GM12878 (cell line): ENCODE results near the gene NDST4. TPM values are rescaled to one million over a fixed set of nuclear protein-coding genes. Genes with fewer than 3 reads are reported as not detected.
A peak's percentile ranks its signal among the peaks of the same experiment; 100 is the strongest.

Source experiments
- ATAC-seq: fragments of 200-7000 bp; cut with Tn5 transposase; 3 replicates; pipeline ENCODE4 v1.9.1; 2020; ENCODE audit warnings: mild to moderate bottlenecking, moderate library complexity
- BruUV-seq: library from RNA; stranded (reverse); fragments of 400-500 nt; replicated peaks from 2 replicates; lab custom pipeline; 2021; lab: Mats Ljungman, UMichigan
- CTCF ChIA-PET: fragments of 300-600 bp; sonication (Branson Sonifier 250); formaldehyde crosslinking; extraction: SDS; loops from one replicate; lab custom pipeline; 2021; ENCODE audit warnings: inconsistent platforms; lab: Yijun Ruan, JAX
- POLR2A ChIA-PET: fragments of 350-600 bp; formaldehyde crosslinking; extraction: SDS; loops from one replicate; lab custom pipeline; 2021; ENCODE audit warnings: inconsistent platforms; lab: Charles Lee
- RAD21 ChIA-PET: fragments of 300-600 bp; sonication (Branson Sonifier 250); formaldehyde crosslinking; loops from one replicate; lab custom pipeline; 2023; ENCODE audit warnings: antibody characterized with exemption; ENCODE audit not compliant: unreplicated experiment; lab: Charles Lee
- SMC1A ChIA-PET: fragments of 300-600 bp; sonication (Branson Sonifier 250); formaldehyde crosslinking; loops from one replicate; lab custom pipeline; 2023; ENCODE audit not compliant: unreplicated experiment, uncharacterized antibody; lab: Charles Lee
- DNase-seq: peaks from one replicate; pipeline ENCODE4 v3.0.0-alpha.2; 2011; ENCODE audit warnings: low read depth, low spot score
- FAIRE-seq: peaks from 3 replicates; lab custom pipeline; 2011; peaks lifted over from hg19 to GRCh38; lab: Jason Lieb, UNC
- H2AFZ ChIP-seq: 2 replicates; pipeline ENCODE4 v1.6.0; 2011; ENCODE audit warnings: low read depth, low read length, control low read depth; ENCODE audit not compliant: control insufficient read depth
- H3K27ac ChIP-seq: 2 replicates; pipeline ENCODE4 v1.5.1; 2011; ENCODE audit warnings: control low read depth; ENCODE audit not compliant: control insufficient read depth, insufficient read depth
- H3K27me3 ChIP-seq, 2 experiments: replicated peaks in 1 of 2; 2 replicates each; pipeline versions ENCODE4 v1.6.0 to v1.6.1; 2011; ENCODE audit warnings: low read length in 1 of 2; ENCODE audit not compliant: control insufficient read depth in 2 of 2, insufficient read depth in 2 of 2
- H3K36me3 ChIP-seq, 2 experiments: 2 replicates each; pipeline ENCODE4 v1.5.1; 2011; ENCODE audit warnings: low read length in 1 of 2; ENCODE audit not compliant: control insufficient read depth in 2 of 2, insufficient read depth in 2 of 2
- H3K4me1 ChIP-seq: 2 replicates; pipeline ENCODE4 v1.6.1; 2011; ENCODE audit warnings: mild to moderate bottlenecking, low read length, moderate library complexity, mixed read lengths; ENCODE audit not compliant: control insufficient read depth, insufficient read depth
- H3K4me2 ChIP-seq: 2 replicates; pipeline ENCODE4 v1.6.0; 2011; ENCODE audit warnings: control low read depth; ENCODE audit not compliant: control insufficient read depth, insufficient read depth
- H3K4me3 ChIP-seq: fragments of 200-600 bp; sonication (generic); 2 replicates; pipeline ENCODE4 v1.5.1; 2016
- H3K79me2 ChIP-seq: 2 replicates; pipeline ENCODE4 v1.6.0; 2011; ENCODE audit warnings: low read length; ENCODE audit not compliant: control insufficient read depth, insufficient read depth
- H3K9ac ChIP-seq: 2 replicates; pipeline ENCODE4 v1.8.0; 2011; ENCODE audit warnings: low read length, control low read depth, mixed read lengths; ENCODE audit not compliant: control insufficient read depth, insufficient read depth
- H3K9me3 ChIP-seq: replicated peaks from 3 replicates; pipeline ENCODE4 v1.5.1; 2011; ENCODE audit warnings: mild to moderate bottlenecking, low read length; ENCODE audit not compliant: control insufficient read depth, insufficient read depth
- H4K20me1 ChIP-seq: 2 replicates; pipeline ENCODE4 v1.6.0; 2011; ENCODE audit not compliant: control insufficient read depth, insufficient read depth
- ESRRA ChIP-seq: IDR thresholded peaks from 2 replicates; pipeline ENCODE4 v1.6.1; 2012; ENCODE audit warnings: mild to moderate bottlenecking, low read length, improper control_type of control experiment
- IRF4 ChIP-seq: IDR thresholded peaks from 2 replicates; pipeline ENCODE4 v1.6.1; 2011; ENCODE audit warnings: low read depth, low read length
- MYB ChIP-seq: fragments of 150-350 bp; IDR thresholded peaks from 2 replicates; pipeline ENCODE4 v1.6.1; 2014; ENCODE audit warnings: mild to moderate bottlenecking, low read depth, low read length, borderline replicate concordance
- NFYB ChIP-seq: IDR thresholded peaks from 2 replicates; pipeline ENCODE4 v1.6.1; 2011; ENCODE audit warnings: low read depth, mild to moderate bottlenecking, low read length, improper control_type of control experiment, moderate library complexity; ENCODE audit not compliant: insufficient read depth
- PAX8 ChIP-seq: fragments of 450-650 bp; IDR thresholded peaks from 2 replicates; pipeline ENCODE4 v1.6.1; 2017; ENCODE audit warnings: mild to moderate bottlenecking, moderate library complexity
- RB1 ChIP-seq: fragments of 450-650 bp; formaldehyde crosslinking; IDR thresholded peaks from 2 replicates; pipeline ENCODE4 v1.6.1; 2017; ENCODE audit warnings: mild to moderate bottlenecking, borderline replicate concordance
- SMAD5 ChIP-seq: IDR thresholded peaks from 2 replicates; pipeline ENCODE4 v1.6.1; 2016; ENCODE audit warnings: antibody characterized with exemption, low read depth
- SRF ChIP-seq, 2 experiments: IDR thresholded peaks; 2 replicates each; pipeline ENCODE4 v1.6.1; 2011; ENCODE audit warnings: low read depth in 2 of 2, low read length in 2 of 2, mild to moderate bottlenecking in 1 of 2, moderate library complexity in 1 of 2
- ZNF592 ChIP-seq: fragments of 450-650 bp; IDR thresholded peaks from 2 replicates; pipeline ENCODE4 v1.6.1; 2017; ENCODE audit warnings: mild to moderate bottlenecking, moderate library complexity
- WGBS: methylation state at CpG from one replicate; pipeline ENCODE4 v1.1.6; 2016; ENCODE audit warnings: low lambda C conversion rate; ENCODE audit not compliant: insufficient replicate concordance, insufficient coverage; ENCODE audit errors: missing lambda C conversion rate; 5-methylcytosine and 5-hydroxymethylcytosine counted together
- in situ Hi-C: fragments of 300-500 bp; cut with MboI; formaldehyde crosslinking; loops from 9 replicates; pipeline ENCODE4 v1.14.3; 2018; ENCODE audit warnings: mixed read lengths
- intact Hi-C: fragments of 100-400 bp; cut with micrococcal nuclease; formaldehyde crosslinking; loops from one replicate; pipeline ENCODE4 v1.14.2; 2022; ENCODE audit not compliant: unreplicated experiment
- polyA plus RNA-seq, 11 experiments: library from polyadenylated mRNA; depleted of rRNA in 4 of 11; unstranded in 6 of 11; stranded (reverse) in 5 of 11; fragments of >200 nt; fragmentation: Nextera tagmentation in 4 of 11; fragmentation: Illumina TruSeq in 1 of 11; extraction: Ambion mirVana in 4 of 11; extraction: Trizol in 1 of 11; gene quantifications; 1 replicate in 1 of 11; 2 replicates in 10 of 11; pipeline versions ENCODE4 v1.2.1 to v1.2.3, GENCODE V29; 2011 to 2016; ENCODE audit warnings: inconsistent platforms in 2 of 11, missing spikeins in 2 of 11, low read depth in 1 of 11
- total RNA-seq, 4 experiments: library from RNA; depleted of rRNA in 3 of 4; stranded (reverse); fragments of >200 nt in 3 of 4; fragmentation: Illumina TruSeq in 1 of 4; extraction: Trizol in 1 of 4; gene quantifications; 2 replicates each; pipeline versions ENCODE4 v1.2.1 to v1.2.3, GENCODE V29; 2013 to 2021

Gene NDST4
- total and polyA plus RNA-seq, 10 of the 15 experiments (the other 5 are each of a cell fraction or from before 2014, with no cell fraction given): 0.04 to 0.11 (median 0.07) TPM; not detected in 6

- no peak for TF ChIP-seq ESRRA
- no peak for TF ChIP-seq PAX8
- no peak for TF ChIP-seq RB1
- no peak for TF ChIP-seq NFYB
- TF ChIP-seq, all 136 proteins: peak for 0
Observed at GRCh38 chr4:115152965-115153364, 39.5 kb upstream of the NDST4 start (continued).

- Histone ChIP-seq H3K9ac (no peak overlapping the region), H3K4me2 (no peak overlapping the region), H3K9me3 (no peaks in the 10 kb centered on the region), H4K20me1 (no peaks in the 10 kb centered on the region), H3K27ac (no peak overlapping the region), H3K79me2 (no peaks in the 10 kb centered on the region), H3K4me1 (no peaks in the 10 kb centered on the region), H3K36me3 (no peaks in the 10 kb centered on the region), H3K27me3 (no peaks in the 10 kb centered on the region), H3K4me3 (no peak overlapping the region), H2AFZ (no peak overlapping the region)
- WGBS: 15% methylated on average over 3 of the region's 3 CpGs
- ChIA-PET CTCF (no interaction called here), POLR2A (no interaction called here), RAD21 (no interaction called here), SMC1A (no interaction called here)
- ATAC-seq (peak; percentile 39), DNase-seq (peak; percentile 0), FAIRE-seq (peak; percentile 13)
- no TSS peak for BruUV-seq
- in situ Hi-C loops (no loop called here), intact Hi-C loops (no loop called here)
- no peak for TF ChIP-seq SMAD5
- no peak for TF ChIP-seq ZNF592
- TF ChIP-seq MYB: no peak
- TF ChIP-seq IRF4: no peak
- no peak for TF ChIP-seq SRF (IDR thresholded peaks at IDR 0.05; ENCODE audit: low read depth in 2 of 2, low read length in 2 of 2)
Observed at GRCh38 chr4:115152081-115152480, 38.7 kb upstream of the NDST4 start.
